ENCODE measurements around the gene ERLIN1.
"Not testable (repeated sequence)": the region's sequence is repeated elsewhere in the genome, so short reads cannot be mapped to it uniquely, and the experiment has no call there.

Gene ERLIN1

DNA sequence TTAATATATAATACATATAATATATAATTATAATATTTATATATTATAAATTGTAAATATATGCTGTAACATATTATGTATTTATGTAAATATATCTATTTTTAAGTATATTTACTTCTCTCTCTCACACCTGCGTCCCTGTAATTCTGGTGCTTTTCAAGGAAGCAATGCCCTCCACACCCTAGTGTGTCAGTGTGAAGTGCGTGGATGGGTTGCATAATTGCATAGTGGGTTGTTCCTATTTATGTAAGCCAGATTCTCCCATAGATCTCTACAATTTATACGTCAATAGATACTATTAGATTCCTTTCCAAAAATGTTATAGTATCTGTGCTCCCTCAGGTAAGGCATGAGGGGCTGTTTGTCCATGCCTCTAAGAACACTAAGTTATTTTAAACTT lies 54.3 kb downstream of the ERLIN1 start:
- no peak for DNase-seq

DNA sequence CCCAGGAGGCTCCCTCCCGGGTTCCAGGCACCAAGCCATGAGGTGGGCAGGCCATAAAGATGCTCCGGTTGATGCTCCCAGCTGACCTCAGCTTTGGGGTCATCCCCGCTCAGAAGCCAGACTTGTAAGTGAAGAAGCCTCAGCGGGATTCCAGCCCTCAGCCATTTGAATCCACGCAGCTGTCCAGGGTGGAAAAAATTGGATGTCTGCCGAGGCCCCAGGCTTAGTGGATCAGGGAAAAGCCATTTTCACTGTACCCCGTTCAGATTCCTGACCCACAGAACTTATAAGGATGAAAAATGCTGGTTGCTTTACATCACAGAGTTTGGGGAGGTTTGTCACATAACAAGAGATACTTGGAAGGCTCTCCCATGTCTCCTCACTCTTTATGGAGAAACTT lies 55.0 kb downstream of the ERLIN1 start:
- no peak for DNase-seq

DNA sequence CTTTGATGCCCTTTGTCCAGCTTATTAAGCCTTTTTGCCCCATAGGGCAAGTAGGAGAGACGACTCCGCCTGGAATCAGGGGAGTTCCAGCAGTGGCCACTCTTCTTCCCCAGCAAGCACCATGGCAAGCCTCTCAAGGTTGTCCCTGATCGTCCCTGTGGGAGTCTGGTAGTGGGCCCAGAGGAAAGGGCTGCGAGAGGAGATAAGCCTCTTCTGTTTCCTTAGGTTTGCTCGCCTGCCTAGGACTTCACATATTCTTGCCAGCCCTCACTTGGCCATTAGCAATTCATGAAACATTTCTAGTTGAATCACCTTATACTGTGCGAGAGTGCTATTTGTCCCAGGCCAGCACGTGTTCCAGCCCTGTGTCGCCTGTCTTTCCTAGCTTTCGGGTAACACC lies 56.4 kb downstream of the ERLIN1 start:
- DNase-seq, result no peak

DNA sequence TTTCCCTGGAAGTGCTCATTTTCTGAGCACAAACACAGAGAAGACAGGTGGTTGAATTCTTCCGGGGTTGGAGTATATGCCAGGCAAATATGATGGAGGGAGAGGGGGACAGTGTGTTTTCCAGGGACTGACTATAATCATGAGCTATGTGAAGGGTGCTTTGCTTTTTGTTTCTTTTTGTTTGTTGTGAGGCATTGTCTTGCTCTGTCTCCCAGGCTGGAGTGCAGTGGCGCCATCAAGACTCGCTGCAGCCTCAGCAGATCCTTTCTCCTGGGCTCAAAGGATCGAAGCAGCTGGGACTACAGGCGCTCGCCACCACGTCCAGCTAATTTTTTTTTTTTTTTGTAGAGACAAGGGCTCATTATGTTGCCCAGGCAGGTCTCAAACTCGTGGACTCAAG lies 56.9 kb downstream of the ERLIN1 start:
- no peak for DNase-seq

DNA sequence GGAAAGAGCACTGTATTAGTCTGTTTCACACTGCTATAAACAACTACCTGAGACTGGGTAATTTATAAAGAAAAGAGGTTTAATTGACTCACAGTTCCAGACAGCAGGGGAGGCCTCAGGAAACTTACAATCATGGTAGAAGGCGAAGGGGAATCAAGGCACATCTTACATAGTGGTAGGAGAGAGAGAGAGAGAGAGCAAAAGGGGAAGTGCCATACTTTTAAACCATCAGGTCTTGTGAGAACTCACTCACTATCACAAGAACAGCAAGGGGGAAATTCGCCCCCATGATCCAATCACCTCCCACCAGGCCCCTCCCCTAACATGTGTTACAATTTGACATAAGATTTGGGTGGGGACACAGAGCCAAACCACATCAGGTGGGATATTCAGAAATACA lies 60.5 kb downstream of the ERLIN1 start:
- DNase-seq, result not testable (repeated sequence)

DNA sequence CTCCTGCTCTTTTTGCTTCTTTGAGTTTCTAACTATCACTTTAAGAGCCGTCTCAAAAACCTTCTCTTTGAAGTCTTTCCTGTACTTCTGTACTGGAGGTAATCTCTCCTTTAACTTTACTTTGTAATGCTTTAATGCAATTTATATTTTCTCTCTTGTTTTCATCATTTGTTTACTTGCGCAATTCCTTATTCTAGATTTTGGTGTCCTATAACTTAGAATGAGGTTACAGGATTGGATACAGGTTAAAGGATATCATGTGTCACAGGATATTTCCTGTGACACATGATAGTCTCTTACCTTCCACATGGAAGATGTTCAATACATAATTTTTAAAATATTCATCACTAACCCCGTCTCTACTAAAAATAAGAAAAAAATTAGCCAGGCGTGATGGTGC lies 61.7 kb downstream of the ERLIN1 start:
- DNase-seq, result no peak

DNA sequence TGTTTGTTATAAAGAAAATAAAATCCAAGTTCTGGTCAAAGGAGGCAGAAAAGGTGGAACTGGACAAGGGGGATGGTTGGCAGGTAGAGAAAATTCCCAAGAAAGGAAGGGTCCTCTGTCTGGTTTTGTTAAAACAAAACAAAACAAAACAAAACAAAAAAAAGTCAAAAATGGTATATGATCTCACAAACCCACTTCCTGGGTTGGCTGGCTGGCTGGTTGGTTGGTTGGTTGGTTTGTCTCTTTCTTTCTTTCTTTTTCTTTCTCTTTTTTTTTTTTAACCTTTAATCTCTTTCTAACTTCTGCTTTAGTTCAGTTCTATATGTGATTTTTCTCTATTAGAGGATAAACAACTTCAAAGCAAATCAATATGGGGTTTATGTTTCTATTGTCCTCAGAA lies 63.0 kb downstream of the ERLIN1 start:
- DNase-seq, result no peak

DNA sequence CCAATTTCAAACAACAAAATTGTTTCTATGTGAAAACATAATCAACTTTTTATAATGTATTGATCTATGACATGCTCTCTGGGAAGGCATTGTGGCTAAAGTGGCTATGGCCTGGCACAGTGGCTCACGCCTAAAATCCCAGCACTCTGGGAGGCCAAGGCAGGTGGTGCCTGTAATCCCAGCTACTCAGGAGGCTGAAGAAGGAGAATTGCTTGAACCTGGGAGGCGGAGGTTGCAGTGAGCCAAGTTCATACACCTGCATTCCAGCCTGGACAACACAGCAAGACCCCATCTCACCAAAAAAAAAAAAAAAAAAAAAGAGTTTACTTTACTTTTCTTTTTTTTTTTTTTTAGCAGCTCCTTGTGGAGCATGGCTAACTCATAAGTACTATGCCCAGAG lies 65.3 kb downstream of the ERLIN1 start:
- no peak for DNase-seq

DNA sequence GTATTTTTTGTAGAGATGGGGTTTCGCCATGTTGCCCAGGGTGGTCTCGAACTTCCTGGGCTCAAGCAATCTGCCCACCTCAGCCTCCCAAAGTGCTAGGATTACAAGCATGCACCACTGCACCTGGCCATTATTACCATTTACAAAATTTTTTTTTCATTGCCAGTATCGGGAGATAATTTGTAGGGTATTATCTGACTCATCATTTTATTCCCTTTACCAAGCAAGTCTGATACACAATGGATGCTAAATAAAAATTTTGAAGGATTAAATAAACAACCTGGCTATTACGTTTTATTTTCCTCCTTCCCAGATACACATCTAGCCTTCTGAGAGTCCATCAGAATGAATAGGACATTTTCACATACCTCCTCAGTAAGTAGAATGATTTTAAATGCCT lies 66.1 kb downstream of the ERLIN1 start:
- no peak for DNase-seq

DNA sequence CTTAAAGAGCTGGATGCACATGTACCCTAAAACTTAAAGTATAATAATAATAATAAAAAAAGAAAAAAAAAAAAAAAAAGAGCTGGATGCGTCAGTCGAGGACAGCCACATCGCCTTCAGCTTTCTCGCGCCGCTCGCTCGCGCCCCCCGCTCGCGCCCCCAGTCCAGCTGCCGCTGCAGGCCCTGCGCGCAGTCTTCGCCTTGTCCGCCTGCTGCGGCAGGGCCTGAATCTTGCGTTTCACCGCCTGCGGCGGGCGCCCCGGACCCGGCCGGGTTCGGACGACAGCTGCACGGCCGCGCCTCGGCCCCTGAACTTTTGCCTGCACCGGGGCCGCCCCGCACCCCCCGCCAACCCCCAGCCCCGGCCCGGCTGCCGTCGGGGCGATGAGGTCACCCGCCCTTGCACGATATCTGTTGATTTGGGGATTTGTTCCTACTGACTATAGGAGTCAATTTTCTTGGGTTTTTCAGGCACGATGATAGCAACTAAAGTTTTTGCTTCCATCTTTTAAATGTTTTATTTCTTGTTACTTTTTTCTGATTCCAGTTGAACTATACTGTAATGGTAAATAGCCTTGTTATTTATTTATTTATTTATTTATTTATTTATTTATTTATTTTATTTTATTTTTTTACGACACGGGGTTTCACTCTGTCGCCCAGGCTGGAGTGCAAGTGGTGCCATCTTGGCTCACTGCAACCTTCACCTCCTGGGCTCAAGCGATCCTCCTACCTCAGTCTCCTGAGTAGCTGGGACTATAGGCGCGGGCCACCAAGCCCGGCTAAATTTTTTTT lies 70.7 kb downstream of the ERLIN1 start:
- DNase-seq, result no peak

DNA sequence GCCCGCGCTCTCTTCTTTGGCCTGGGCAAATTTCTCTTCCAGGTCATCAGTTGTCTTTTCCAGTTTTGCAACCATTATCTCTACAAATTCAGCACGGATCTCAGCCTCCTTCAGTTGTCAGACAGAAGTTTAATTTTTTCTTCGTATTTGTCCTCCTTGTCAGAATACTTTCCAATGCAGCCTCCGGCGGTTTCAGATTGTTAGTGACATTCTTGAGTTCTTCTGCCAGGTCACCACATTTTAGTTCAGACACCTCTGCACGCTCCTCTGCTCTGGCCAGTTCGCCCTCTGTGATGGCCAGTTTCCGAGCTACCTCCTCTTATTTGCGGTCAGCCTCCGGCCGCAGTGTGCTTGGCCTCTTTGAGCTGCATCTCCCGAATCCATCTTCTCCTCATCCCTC lies 71.4 kb downstream of the ERLIN1 start:
- DNase-seq, result no peak

DNA sequence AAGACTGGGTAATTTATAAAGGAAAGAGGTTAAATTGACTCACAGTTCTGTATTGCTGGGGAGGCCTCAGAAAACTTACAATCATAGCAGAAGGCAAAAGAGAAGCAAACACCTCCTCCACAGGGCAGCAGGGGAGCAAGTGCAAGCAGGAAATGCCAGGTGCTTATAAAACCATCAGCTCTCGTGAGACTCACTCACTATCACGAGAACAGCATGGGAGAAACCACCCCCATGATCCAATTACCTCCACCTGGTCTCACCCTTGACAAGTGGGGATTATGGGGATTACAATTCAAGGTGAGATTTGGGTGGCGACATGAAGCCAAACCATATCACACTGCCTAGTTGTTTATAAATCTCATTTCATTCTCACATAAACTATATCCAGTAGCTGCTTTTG lies 76.2 kb downstream of the ERLIN1 start:
- no peak for DNase-seq

DNA sequence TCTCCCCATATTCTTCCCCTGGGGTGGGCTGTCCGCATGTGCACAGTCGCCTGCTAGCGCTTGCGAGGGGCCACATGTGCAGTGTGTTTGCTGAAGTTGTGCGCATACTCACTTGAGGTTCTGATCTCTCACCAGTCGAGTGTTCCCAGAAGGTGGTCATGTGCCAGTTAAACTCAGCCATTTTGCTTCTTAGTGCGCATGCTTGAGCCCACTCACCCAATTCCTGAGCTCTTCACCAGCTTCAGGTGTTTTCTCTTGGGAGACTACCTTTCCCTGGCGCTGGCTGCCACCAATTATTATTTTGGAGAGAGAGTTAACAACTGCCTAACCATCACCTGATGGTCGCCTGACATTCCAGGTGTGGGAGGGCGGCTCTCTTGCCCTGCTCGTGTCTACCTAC lies 79.0 kb downstream of the ERLIN1 start:
- no peak for DNase-seq

DNA sequence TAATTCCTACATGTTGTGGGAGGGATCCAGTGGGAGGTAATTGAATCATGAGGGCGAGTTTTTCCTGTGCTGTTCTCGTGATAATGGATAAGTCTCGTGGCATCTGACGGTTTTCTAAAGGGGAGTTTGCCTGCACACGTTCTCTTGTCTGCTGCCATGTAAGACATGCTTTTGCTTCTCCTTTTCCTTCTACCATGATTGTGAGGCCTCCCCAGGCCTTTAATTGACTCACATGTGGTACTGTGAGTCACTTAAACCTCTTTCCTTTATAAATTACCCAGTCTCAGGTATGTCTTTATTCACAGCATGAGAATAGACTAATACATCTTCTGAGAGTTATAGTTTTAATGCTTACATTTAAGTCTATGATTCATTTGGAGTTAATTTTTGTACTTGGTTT lies 81.5 kb downstream of the ERLIN1 start:
- no peak for DNase-seq

DNA sequence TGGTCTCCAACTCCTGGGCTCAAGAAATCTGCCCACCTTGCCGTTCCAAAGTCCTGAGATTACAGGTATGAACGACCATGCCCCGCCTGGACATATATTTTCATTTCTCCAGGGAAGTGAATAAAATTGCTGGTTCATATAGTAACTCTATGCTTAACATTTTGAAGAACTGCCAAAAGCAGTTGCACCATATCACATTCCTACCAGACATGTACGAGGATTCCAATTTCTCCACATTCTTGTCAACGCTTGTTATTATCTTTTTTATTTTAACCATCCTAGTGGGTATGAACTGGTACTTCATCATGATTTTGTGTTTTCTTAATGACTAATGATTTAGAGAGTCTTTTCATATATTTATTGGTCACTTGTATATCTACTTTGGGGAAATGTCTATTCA lies 82.2 kb downstream of the ERLIN1 start:
- no peak for DNase-seq

DNA sequence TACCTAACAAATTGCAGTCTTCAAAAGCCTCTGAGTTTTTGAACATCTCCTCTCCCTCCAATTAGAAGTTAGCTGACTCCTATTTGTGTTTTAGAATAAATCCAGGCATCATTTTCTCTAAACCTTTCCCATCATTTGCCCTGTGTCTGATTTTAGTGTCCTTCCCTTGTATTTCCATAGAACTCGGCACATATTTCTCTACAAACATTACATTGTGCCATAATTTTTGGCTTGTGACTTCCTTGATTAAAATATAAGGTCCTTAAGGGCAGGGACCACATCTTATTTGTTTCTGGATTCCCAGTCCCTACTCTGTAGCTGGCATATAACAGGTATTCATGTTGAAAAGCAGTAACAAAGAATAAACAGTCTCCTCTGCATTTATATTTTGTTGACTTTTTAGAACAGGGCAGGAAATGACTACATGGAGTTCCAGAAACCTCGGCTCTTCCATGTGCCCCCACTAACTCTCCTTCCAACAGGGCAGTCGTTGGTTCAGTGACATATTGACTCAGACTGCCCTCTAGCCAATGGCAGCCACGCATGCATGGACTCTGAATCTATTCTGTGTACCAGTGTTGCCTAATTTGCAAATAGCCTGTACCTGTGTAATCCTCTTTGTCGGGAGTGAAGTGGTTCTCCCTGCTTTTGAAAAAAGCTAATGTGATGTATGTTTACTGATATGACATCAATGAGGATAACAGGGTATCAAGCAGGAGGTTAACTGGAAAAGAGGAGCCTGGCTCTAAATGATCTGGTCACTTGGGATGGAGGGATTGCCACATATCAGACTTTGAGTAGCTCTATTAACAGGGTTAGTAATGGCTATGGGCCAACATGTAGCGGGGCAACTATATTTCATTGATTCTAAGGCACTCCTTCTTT lies 84.4 kb downstream of the ERLIN1 start:
- no peak for DNase-seq

DNA sequence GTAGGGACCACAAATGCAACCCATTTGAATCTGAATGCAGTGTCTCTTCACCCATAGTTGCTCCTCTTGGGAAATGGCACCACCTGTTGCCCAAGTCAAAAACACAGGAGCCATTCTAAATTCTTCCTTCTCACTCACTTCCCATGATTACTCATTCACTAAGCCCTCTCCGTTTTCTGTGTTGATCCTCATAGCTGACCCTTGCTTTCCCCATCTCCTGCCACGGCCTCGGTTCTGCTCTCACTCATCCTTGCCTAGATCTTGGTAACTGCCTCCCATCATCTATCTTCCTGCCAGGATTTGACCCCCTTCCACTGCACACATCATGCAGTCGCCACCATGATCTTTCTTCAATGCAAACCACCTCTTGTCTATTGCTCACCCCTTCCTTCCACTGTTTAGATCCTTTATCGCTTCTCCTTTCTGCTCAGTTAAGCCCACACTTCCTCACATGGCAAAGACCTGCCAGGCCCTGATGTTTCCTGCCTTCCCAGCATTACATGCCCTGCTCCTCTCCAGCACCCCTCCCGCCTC lies 85.1 kb downstream of the ERLIN1 start:
- DNase-seq, result peak; percentile 39
